ENCODE measurements around the gene TPK1.

- no peak for TF ChIP-seq CTCF (IDR thresholded peaks at IDR 0.05)
- no peak for TF ChIP-seq POLR2A (IDR thresholded peaks at IDR 0.05)
- no peak for TF ChIP-seq POLR2AphosphoS5 (IDR thresholded peaks at IDR 0.05; ENCODE audit: insufficient read depth in 1 of 2, low read depth in 1 of 2)
These were observed 270.3 kb downstream of the TPK1 start for GRCh38 chr7:144565586-144565985.

Measured in vagina (tissue), 2 donors.